Astrocyte of the hippocampus (primary cell): Measurements from ENCODE around the gene SPATA20.

Experiments used
- DNase-seq: peaks from one replicate; pipeline ENCODE4 v3.0.0; 2011; ENCODE audit warnings: low read depth, low spot score

Gene SPATA20

DNA sequence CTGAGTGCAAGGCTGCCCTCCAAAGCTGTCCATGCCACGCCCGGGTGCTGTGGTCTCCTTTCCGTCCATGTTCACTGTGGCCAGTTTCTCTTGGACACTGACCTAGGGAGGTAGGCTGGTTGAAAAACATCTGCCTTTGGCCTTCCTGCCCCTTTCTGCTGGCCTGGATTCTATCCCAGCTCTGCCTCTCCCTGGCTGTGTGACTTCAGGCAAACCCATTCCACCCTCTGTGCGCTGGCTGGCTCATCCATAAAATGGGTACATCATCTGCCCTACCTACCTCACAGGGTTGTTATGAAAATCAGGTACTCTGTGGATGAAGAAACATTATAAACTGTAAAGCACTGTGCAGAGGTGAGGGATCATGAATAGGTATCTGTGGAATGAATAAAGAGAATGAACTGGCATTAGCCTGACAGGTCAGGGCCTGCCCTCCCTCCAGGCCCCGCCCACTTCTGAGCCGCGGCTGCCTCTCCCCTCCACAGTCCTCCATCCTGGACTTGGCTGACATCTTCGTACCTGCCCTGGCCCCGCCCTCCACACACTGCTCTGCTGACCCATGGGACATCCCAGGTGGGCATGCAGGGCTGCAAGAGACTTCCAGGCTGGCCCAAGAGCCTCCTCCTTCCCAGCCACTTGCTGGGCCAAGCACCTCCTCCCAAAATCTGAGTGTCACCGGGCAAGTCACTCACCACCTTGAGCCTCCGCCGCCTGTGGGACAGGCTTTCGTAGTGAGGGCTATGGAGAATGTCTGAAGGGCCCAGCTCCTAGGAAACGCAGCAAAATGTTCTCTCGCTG lies 7.0 kb upstream of the SPATA20 start:
- DNase-seq, result no peak

DNA sequence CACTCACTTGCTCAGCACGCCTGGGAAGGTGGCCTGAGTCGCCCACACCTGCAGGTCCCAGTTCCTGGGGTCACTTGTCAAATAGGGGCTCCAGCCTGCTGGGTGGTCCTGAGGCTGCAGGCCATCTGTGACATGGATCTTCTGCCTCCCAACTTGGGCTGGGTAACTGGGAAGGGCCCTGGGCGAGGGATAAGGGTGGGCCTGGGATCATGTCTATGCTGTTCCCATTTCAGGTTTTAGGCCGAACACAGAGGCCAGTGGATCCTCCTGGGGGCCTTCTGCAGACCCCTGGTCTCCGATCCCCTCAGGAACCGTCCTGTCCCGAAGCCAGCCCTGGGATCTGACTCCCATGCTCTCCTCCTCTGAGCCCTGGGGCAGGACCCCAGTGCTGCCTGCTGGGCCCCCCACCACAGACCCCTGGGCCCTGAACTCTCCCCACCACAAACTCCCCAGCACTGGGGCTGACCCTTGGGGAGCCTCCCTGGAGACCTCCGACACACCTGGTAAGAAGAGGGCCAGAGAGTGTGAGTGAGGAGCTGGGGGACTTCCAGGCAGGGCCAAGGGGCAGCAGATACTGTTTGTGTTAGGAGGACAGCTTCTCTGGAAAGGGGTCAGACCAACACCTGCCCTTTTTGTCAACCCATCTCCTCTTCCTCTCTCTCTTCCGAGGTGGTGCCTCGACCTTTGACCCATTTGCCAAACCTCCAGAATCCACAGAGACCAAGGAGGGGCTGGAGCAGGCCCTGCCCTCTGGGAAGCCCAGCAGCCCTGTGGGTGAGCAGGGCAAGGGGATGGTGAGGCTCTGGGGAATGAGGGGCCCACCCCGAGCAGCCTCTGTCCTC lies 6.2 kb upstream of the SPATA20 start:
- no peak for DNase-seq

DNA sequence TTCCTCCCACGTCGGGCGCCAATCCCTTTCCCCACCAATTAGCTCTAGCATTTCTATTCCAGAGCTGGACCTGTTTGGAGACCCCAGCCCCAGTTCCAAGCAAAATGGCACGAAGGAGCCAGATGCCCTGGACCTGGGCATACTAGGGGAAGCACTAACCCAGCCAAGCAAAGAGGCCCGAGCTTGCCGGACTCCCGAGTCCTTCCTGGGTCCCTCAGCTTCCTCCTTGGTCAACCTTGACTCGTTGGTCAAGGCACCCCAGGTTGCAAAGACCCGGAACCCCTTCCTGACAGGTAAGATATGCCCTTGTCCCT lies 5.6 kb upstream of the SPATA20 start:
- no peak for DNase-seq

DNA sequence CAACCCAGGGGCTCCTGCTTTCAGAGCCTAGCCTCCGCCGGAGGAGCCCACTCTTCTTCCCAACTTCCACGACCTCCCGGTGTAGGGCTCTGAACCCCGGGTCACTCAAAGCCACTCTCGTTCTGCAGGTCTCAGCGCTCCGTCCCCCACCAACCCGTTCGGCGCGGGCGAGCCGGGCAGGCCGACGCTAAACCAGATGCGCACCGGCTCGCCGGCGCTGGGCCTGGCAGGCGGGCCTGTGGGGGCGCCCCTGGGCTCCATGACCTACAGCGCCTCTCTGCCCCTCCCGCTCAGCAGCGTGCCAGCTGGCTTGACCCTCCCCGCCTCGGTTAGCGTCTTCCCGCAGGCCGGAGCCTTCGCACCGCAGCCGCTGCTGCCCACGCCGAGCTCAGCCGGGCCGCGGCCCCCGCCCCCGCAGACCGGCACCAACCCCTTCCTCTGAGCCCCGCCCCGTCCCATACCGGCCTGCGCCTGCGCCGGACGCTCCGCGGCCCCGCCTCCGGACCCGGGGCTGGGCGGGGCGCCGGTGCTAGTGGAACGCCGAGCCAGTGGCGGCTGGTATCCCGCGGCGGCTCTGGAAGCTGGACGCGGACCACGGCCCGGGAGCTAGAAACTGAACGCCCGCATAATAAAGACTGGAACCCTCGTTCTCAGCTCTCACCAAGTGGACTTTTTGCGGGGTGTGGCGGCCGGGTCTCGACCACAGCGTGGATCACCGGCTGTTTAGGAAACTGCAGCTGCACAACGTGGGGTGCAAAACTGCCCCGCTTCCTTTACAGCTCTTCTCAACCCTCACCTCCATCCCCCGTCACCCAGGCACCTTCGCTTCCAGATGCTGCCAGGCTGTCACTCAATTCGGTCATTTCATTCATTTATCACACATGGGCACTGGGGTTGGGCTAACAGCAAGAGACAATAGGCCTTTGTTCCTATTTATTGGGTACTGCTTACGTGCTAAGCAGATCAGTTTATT lies 5.0 kb upstream of the SPATA20 start:
- peak; percentile 95 for DNase-seq

DNA sequence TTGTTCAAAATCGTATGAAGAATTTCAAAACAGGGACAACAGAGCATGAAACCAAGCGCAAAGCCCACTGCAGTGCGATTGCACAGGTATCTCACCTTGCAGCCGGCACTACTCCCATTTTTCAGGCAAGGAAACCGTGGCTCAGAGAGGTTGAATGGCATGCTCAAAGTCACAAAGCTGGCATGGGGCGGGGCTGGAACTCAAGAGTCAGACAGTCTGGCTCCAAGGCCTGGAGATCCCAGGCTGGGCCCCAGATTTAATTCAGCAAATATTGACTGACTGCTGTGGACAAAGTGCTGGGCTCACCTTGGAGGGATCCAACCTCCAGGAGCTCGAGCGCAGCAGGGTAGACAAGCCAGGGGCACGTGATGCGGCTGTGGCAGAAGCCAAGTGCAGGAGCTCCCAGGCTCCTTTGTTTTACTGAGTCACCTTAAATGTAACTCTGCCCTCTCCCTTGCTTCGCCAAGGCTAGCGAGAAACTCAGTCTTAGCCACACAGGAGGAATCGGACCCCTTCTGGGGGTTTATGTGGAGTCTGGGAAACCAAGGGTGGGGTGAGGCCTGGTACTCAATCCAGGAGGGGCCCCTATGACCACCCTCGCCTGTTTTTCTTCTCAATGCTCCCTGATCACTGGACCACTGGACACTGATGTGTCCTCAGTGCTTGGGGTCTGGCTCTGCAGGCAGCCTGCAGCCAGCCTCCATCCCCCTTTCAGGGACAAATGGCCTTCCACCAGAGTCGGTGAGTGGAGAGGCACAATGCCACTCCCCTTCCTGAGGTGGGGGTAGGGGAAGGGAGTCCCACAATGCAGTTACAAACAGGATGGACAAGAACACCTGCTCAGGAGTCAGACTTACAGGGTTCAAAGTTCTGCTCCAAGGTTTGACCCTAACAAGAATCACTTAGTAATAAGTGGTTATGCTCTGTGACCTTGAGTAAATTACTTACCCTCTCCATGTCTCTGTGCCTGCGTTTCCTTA lies 3.9 kb upstream of the SPATA20 start:
- DNase-seq, result no peak

DNA sequence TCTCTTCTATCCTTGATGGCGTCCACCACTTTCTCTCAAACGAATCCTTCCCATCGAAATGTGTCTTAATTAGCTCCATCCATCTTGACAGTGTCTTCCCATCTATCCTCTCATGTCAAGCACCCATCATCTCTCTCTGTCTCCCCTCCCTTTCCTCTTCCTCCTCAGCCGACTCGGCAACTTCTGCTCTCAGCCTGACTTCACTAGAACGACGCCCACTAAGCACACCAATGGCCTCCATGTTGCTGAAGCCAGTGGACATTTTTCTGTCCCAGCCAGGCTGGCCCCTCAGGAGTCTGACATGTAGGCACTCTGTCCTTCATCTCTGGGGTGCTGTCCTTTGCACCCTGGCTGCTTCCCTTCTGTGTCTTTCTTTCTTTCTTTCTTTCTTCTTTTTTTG lies 2.5 kb upstream of the SPATA20 start:
- DNase-seq, result no peak

DNA sequence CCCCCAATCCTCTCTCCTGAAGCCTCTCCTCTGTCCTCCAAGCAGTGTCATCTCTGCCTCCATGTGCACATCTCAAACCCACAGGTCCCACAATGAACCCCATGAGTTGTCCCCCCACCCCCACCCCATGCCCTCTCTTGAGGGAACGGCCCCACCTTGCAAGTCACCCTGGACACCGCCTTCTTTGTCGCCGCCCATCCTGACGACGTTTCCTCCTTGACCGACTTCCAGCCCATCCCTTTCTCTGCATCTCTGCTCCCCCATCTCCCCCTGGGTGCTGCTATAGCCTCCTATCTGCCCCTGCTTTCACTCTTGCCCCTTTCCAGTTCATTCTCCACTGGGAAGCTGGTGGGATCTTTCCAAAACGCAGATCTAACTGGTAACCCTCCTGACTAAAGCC lies 1.7 kb upstream of the SPATA20 start:
- DNase-seq, result no peak

DNA sequence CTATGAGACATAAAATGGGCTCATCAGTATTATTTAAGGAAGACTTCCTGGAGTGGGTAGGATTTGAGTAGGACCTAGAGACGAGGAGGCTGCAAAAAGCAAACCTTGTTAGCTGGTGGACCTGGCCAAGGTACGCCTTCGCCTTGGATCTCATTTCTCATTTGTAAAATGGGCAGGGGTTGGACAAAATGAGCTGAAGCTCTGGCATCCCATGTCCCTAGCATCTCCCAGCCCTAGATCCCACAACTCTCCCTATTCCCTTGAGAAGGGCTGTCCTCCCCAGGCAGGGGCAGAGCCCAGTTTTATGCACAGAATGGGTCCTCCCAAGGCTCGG lies 306 bp upstream of the SPATA20 start:
- DNase-seq, result no peak

DNA sequence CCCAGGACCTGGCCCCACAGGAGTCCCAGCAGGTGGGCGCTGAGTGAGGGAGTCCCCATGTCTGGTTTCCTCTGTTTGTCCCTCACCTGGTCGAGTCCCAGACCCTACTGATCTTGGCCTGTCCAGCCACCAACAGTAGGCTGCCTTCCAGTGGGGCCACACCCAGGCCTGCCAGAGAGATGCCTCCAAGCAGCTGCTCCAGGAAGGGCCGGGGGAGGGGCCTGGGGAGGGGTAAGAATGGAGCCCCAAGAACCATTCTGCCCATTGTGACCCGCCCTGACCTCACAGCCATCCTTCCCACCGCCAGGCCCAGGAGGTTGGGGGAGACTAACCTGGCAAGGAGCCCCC lies 736 bp downstream of the SPATA20 start:
- DNase-seq, result no peak

DNA sequence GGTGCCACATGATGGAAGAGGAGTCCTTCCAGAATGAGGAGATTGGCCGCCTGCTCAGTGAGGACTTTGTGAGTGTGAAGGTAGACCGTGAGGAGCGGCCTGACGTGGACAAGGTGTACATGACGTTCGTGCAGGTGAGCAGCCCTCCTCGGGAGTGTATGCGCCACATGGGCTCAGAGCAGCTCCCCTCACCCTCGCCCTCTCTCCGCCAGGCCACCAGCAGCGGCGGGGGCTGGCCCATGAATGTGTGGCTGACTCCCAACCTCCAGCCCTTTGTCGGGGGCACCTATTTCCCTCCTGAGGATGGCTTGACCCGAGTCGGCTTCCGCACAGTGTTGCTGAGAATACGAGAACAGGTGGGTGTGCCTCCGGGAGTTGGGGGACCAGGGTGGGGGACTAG lies 1.9 kb downstream of the SPATA20 start:
- DNase-seq, result no peak

DNA sequence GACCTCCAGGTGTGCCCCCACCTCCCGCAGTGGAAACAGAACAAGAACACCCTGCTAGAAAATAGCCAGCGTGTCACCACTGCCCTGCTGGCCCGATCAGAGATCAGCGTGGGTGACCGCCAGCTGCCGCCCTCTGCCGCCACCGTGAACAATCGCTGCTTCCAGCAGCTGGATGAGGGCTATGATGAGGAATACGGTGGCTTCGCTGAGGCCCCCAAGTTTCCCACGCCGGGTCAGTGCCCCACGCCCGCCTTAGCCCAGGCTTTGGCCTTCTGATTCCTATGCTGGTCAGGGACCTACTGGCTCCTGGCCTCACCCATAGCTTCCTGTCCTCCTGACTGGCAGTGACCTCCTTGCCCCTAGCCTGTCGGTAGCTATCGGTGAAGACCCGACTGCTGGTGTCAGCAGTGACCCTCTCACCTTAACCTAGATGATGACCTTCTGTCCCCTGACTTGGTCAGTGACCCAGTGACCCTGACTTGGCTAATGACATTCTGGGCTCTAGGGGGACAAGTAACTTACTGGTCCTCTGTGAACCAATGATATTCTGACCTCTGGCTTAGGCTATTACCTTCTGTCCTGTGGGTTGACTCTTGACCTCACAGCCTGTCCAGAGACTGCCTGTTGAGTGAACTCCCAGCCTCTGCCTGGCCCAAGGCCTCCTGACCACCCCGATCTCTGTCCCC lies 2.4 kb downstream of the SPATA20 start:
- no peak for DNase-seq

DNA sequence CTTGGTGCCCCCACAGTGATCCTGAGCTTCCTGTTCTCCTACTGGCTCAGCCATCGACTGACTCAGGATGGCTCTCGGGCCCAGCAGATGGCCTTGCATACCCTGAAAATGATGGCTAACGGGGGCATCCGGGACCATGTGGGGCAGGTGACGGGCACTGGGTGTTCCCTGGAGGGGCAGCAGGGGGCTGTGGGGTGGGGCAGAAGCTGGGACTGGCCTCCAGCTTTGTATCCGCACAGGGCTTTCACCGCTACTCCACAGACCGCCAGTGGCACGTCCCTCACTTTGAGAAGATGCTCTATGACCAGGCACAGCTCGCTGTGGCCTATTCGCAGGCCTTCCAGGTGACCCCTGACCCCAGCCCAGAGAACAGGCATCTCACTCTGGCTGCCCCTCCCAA lies 3.0 kb downstream of the SPATA20 start:
- no peak for DNase-seq

DNA sequence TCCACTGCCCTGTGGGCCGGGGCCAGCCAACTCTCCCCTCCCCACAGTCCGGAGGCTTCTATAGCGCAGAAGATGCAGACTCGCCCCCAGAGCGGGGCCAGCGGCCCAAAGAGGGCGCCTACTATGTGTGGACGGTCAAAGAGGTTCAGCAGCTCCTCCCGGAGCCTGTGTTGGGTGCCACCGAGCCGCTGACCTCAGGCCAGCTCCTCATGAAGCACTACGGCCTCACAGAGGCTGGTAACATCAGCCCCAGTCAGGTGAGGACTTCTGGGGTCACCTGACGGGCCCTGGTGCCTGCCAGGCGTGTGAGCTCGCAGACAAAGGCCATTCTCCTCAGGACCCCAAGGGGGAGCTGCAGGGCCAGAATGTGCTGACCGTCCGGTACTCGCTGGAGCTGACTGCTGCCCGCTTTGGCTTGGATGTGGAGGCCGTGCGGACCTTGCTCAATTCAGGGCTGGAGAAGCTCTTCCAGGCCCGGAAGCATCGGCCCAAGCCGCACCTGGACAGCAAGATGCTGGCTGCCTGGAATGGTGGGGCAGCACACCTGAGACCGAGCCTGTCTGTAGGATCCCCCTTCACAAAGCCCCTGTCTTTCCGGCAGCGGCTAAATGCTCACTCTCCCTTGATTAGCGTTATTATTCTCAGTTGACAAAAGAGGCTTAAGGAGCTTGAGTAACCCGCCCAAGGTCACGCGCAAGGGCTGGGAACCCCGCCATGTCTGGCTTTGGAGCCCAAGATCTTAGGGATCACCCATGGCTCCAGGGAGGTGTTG lies 3.9 kb downstream of the SPATA20 start:
- peak; percentile 94 for DNase-seq

DNA sequence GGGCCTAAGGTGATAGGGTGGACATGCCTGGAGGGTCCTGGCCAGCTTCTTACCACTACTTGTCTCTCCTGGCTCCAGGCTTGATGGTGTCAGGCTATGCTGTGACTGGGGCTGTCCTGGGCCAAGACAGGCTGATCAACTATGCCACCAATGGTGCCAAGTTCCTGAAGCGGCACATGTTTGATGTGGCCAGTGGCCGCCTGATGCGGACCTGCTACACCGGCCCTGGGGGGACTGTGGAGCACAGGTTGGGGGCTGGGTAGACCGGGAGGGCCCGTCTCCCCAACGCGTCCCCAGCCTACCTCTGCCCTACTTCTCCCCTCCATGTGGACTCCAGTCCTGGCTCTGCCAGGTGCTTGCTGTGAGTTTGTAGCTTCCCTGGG lies 4.5 kb downstream of the SPATA20 start:
- DNase-seq, result no peak

DNA sequence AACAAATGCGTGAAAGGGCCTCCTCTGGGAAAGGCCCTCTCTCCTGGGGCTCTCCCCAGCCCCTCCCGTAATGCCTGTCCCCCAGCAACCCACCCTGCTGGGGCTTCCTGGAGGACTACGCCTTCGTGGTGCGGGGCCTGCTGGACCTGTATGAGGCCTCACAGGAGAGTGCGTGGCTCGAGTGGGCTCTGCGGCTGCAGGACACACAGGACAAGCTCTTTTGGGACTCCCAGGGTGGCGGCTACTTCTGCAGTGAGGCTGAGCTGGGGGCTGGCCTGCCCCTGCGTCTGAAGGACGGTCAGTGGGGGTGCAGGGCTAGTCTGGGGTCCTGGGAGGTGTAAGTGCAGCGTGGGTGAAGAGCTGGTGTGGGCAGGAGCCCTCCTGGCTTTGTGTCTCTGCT lies 4.9 kb downstream of the SPATA20 start:
- no peak for DNase-seq

DNA sequence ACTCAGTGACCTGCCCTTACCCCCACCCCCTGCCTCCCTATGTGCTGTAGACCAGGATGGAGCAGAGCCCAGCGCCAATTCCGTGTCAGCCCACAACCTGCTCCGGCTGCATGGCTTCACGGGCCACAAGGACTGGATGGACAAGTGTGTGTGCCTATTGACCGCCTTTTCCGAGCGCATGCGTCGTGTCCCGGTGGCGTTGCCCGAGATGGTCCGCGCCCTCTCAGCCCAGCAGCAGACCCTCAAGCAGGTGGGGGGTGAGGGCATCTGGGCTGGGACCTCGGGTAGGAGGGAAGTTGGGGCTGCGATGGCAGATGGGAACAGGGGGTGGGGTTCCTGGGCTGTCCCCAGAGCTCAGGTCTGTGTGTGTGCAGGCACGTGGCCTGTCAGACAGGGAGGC lies 7.2 kb downstream of the SPATA20 start:
- DNase-seq, result no peak

DNA sequence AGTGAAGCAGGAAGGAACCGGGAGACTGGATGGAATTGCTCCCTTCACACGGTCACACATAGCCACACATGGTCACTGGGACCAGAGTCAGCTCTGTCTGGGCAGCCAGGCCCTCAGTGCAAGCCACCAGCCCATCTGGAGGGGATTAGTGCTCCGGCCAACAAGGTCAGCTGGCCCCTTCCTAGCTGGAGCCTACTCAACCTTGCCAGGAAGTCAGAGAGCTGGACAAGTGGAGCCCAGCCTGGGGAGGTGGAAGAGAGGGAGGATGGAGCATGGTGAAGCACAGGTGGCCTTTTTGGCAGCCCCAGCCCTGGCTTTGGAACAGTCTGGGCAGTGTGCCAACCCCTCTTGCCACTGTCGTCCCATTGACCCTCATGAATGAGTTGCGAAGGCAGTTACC lies 9.8 kb downstream of the SPATA20 start:
- DNase-seq, result no peak

DNA sequence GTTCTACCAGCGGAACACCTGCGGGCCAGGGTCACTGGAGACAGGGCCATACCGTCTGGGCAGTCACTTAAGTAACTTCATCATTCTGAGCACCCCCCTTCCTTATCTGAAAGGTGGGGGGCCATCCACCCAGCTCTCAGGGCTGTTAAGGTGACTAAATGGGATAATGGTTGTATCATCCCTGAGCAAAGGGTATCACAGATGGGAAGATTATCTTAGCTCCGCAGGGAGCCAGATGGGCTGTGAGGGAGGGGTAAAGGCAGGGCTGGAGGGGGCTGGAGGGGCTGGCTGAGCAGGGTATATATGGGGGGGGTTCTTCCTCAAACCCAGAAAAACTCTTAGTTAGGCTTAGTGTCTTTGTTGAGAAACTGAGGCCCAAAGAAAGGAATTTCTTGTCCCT lies 10.7 kb downstream of the SPATA20 start:
- no peak for DNase-seq

DNA sequence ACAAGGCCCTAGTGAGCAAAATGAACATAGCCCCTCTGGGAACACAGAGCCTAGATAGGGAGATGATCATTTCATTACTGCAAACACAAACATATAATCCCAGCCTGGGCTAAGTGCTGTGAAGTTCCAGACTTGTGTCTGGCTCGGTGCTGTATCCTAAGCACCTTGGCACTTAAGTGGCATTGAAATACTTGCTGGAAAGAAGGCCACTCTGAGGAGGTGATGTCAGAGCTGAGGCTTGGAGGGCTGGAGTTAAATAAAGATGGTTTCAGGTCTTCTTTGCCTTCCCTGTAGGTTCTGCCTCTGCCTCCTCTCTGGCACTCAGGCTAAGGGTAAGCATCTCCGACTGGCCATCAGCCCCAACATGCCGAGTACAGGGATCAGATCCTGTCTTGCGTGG lies 11.1 kb downstream of the SPATA20 start:
- DNase-seq, result no peak

DNA sequence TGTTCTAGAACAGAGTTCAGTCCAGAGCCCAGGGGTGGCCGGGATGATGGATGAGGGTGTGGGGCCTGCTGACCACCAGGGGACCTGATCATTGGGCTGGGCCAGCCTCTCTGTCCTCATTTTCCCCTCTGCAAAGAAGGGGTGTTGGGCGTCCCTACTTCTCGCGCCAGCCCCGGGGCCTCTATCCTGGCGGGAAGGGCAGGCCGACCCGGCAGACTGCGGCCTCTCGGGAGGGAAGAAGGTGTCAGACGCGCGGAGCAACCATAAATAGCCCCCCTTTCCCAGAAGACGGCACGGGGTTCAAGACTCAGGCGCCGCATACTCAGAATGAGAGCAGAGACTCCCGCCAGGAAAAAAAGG lies 11.6 kb downstream of the SPATA20 start:
- DNase-seq, result no peak
